ENCODE measurements around the gene HS3ST4. TPM values are rescaled to one million over a fixed set of nuclear protein-coding genes. Genes with fewer than 3 reads are reported as not detected.

HS3ST4 gene
- total RNA-seq = 1.3 TPM
- 0.19 TPM for polyA plus RNA-seq

DNA sequence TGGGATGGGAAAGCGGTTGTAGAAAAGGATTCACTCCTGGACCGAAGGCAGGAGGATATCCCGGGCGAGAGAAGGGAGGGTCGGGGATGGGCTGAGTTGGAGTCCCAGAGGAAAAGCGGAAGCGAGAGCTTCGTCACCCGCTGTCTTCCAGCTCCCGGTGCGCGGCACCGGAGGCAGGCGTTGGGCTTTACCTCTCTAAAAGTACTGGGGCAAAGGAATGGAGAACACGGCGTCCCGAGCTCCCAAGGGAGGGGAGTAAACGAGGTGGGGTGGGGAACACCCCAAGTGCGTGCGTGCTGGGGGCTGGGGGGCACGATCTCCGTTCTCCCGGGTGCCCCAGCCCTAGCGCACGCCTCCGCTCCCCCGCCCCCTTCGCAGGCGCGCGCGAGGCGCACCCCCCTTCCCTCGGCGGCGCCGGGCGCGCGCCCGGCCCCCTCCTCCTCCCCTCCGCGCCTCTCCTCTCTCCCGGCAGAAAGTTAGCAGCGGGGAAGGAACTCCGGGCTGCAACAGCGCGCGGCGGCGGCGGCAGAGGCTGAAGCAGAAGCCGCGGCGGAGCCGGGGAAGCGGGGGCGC lies at the start of gene HS3ST4:
HS3ST4 (plus strand) TSS at position 441 of the 573 bp plus-strand sequence.
- under 1% methylated on average over 56 of the region's 58 CpGs for WGBS
- Histone ChIP-seq H3K4me3 (ENCODE audit: low read depth, low read length) (peak within 1 kb of the TSS; percentile 36), H3K27ac (ENCODE audit: low read depth) (no peak within 1 kb of the TSS), H3K36me3 (ENCODE audit: insufficient read depth) (no peaks in the 10 kb centered on the region), H3K4me1 (ENCODE audit: insufficient read depth) (no peaks in the 10 kb centered on the region)
- no peak for DNase-seq (ENCODE audit: extremely low spot score)

DNA sequence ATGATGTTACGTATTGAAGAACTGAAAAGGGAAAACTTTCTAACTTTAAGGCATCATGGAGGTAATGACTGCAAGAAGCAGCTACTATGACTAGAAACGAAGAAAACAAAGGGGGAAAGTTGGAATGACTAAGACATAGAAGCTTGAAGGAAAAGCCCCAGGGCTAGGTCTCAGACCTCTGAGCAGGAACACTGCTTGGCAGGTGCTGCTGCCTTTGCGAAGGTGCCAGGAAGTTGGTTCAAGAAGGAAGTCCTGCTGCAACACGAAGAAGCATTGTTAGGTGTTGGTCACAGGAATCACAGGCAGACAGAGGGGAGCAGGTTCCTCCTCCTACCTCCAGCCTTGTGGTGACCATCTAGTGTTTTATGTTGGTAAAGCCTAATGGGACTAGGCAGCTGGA lies 48.1 kb upstream of the HS3ST4 start:
- no peak overlapping the region for H3K27ac ChIP-seq (ENCODE audit: low read depth)
- H3K36me3 ChIP-seq (ENCODE audit: insufficient read depth) = no peaks in the 10 kb centered on the region
- H3K4me1 ChIP-seq (ENCODE audit: insufficient read depth) = no peaks in the 10 kb centered on the region
- no peak overlapping the region for H3K4me3 ChIP-seq (ENCODE audit: low read depth, low read length)
- no peak for DNase-seq (ENCODE audit: extremely low spot score)
- WGBS = 73% methylated on average over 4 of the region's 4 CpGs

DNA sequence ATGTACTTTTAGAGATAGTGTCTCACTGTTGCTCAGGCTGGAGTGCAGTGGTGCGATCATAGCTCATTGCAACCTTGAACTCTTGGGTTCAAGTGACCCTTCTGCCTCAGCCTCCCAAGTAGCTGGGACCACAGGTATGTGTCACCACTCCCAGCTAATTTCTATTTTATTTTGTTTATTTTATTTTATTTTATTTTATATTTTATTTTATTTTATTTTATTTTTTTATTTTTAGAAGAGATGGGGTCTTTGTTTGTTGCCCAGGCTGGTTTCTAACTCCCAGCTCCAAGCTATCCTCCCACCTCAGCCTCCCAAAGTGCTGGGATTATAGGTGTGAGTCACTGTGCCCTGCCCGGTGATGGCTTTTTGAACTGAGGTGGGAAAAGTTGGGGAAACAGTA lies 35.1 kb upstream of the HS3ST4 start:
- no peak overlapping the region for H3K27ac ChIP-seq (ENCODE audit: low read depth)
- no peaks in the 10 kb centered on the region for H3K4me1 ChIP-seq (ENCODE audit: insufficient read depth)
- WGBS = 89% methylated on average over 2 of the region's 2 CpGs
- H3K36me3 ChIP-seq (ENCODE audit: insufficient read depth) = no peaks in the 10 kb centered on the region
- no peak for DNase-seq (ENCODE audit: extremely low spot score)
- no peak overlapping the region for H3K4me3 ChIP-seq (ENCODE audit: low read depth, low read length)

DNA sequence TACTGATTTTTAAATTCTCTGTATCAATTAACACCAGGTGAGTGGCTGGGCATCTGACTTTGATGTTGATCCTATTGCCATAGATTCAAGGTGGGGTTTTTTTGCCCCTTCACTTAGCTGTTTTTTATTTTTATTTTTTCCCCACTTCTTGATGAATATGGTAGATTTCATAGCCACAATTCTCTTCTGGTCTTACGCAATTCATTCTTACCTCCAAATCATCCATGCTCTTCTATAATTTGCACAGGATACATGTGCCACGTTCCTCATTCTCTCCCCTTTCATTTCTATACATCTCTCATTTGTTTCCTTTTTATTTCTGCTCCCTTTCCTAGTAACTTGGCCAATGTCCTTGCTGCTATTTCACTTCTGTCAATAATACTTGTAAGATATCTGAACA lies 14.9 kb upstream of the HS3ST4 start:
- DNase-seq (ENCODE audit: extremely low spot score) = no peak
- Histone ChIP-seq H3K4me1 (ENCODE audit: insufficient read depth) (no peaks in the 10 kb centered on the region), H3K27ac (ENCODE audit: low read depth) (no peak overlapping the region), H3K36me3 (ENCODE audit: insufficient read depth) (no peaks in the 10 kb centered on the region), H3K4me3 (ENCODE audit: low read depth, low read length) (no peak overlapping the region)
- WGBS = 63% methylated on average over 2 of the region's 2 CpGs

DNA sequence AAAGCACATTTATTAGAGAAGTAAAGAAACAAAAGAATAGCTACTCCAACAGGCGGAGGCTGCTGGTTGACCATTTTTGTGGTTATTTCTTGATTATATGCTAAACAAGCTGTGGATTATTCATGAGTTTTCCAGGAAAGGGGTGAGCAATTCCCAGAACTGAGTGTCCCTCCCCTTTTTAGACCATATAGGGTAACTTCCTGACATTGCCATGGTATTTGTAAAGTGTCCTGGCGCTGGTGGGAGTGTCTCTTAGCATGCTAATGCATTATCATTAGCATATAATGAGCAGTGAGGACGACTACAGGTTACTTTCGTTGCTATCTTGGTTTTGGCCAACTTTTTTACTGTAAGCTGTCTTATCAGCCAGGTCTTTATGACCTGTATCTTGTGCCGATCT lies 12.2 kb upstream of the HS3ST4 start:
- WGBS = 38% methylated on average over 5 of the region's 5 CpGs
- Histone ChIP-seq H3K4me1 (ENCODE audit: insufficient read depth) (no peaks in the 10 kb centered on the region), H3K36me3 (ENCODE audit: insufficient read depth) (no peaks in the 10 kb centered on the region), H3K4me3 (ENCODE audit: low read depth, low read length) (no peak overlapping the region), H3K27ac (ENCODE audit: low read depth) (no peak overlapping the region)
- DNase-seq (ENCODE audit: extremely low spot score) = no peak

DNA sequence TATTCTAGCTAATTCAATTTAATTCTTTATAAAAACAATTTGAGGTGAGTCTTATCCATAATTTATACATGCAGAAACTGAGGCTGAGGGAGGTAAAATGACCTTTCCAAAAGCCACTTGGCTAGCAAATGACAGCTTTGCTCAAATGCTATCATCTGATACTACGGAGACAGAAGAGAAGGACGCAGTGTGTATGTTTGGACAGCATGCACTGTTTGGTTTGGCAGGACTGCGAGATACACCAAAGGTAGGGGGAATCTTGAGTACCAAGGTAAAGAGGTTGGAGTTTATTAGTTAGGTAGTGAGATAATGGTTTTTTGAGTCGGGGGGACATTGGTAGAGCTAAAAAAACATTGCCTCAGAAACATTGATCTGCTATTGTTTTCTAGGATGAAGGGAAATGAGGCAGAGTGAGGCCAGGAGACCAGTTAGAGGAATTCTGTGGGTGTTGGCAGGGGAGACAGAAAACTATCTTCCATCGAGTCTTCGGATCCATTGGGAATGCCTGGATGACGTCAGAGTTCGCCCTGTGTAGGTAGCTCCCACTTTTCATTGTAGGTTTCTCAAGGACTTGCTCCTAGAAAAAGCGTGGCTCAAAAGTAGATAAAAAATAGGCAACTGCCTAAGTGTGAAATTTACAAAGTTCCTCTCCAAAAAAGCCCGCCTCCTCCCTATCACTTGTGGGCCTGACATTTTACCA lies 2.5 kb upstream of the HS3ST4 start:
- no peaks in the 10 kb centered on the region for H3K4me1 ChIP-seq (ENCODE audit: insufficient read depth)
- DNase-seq (ENCODE audit: extremely low spot score) = no peak
- H3K27ac ChIP-seq (ENCODE audit: low read depth) = no peak overlapping the region
- no peaks in the 10 kb centered on the region for H3K36me3 ChIP-seq (ENCODE audit: insufficient read depth)
- 72% methylated on average over 10 of the region's 10 CpGs for WGBS
- H3K4me3 ChIP-seq (ENCODE audit: low read depth, low read length) = no peak overlapping the region

DNA sequence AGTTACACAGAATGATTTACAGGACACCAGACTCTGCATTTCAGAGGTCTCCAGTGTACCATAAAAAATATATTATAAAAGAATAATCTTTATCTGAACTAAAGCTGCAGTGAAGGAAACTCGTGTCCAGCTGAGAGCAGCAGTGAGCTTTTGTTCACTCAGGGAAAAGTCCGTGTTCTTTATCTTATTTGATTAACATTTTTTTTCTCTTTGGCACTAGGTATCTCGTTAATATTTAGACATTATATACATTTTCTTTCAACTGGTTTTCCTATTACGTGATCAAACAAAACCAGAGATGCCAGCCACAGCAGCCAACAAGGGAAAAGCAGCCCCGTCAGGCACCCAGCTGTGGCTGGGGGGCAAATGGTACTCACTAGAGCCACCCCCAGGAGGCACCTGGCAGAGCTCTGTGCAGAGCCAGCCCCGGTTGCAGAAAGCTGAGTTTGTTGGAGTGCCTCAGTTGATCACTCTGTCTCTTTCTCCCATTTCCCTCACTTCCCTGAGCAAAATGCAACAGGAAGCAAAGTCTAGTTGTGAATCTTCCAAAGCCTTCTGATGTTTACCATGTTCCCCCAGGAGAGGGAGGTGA lies 1.1 kb upstream of the HS3ST4 start:
- Histone ChIP-seq H3K36me3 (ENCODE audit: insufficient read depth) (no peaks in the 10 kb centered on the region), H3K27ac (ENCODE audit: low read depth) (no peak overlapping the region), H3K4me3 (ENCODE audit: low read depth, low read length) (no peak overlapping the region), H3K4me1 (ENCODE audit: insufficient read depth) (no peaks in the 10 kb centered on the region)
- 11% methylated on average over 6 of the region's 6 CpGs for WGBS
- DNase-seq (ENCODE audit: extremely low spot score) = no peak

DNA sequence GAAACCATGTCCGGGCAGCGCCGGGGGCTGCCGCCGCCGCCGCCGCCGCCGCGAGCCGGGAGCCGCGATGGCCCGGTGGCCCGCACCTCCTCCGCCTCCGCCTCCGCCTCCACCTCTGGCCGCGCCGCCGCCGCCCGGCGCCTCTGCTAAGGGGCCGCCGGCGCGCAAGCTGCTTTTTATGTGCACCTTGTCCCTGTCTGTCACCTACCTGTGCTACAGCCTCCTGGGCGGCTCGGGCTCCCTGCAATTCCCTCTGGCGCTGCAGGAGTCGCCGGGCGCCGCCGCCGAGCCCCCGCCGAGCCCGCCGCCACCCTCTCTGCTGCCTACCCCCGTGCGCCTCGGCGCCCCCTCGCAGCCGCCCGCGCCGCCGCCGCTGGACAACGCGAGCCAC lies 587 bp downstream of the HS3ST4 start:
- Histone ChIP-seq H3K27ac (ENCODE audit: low read depth) (no peak overlapping the region), H3K36me3 (ENCODE audit: insufficient read depth) (no peaks in the 10 kb centered on the region), H3K4me3 (ENCODE audit: low read depth, low read length) (peak overlapping the region; percentile 36), H3K4me1 (ENCODE audit: insufficient read depth) (no peaks in the 10 kb centered on the region)
- under 1% methylated on average over 56 of the region's 56 CpGs for WGBS
- no peak for DNase-seq (ENCODE audit: extremely low spot score)

DNA sequence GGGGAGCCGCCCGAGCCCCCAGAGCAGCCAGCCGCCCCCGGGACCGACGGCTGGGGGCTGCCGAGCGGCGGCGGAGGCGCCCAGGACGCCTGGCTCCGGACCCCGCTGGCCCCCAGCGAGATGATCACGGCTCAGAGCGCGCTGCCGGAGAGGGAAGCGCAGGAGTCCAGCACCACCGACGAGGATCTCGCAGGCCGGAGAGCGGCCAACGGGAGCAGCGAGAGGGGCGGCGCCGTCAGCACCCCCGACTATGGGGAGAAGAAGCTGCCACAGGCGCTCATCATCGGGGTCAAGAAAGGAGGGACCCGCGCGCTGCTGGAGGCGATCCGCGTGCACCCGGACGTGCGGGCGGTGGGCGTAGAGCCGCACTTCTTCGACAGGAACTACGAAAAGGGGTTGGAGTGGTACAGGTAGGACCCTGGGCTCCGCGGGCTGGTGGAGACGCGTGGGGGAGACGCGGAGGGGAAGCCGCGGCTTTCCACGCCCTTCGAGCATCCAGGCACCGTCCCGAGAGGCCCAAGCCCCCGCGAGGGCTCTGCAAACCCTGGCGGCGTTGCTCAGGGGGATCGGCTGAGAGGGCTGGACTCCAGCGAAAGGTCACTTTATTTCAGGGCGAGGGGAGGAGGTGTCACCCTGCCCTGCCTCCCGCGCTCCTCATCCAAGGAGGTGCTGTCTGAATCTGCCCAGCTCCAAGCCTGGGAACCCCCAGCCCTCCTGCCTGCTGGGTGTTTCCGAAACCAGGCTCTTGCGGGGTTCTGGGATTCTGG lies 1.2 kb downstream of the HS3ST4 start:
- Histone ChIP-seq H3K27ac (ENCODE audit: low read depth) (no peak overlapping the region), H3K36me3 (ENCODE audit: insufficient read depth) (no peaks in the 10 kb centered on the region), H3K4me1 (ENCODE audit: insufficient read depth) (no peaks in the 10 kb centered on the region), H3K4me3 (ENCODE audit: low read depth, low read length) (peak overlapping the region; percentile 36)
- WGBS = under 1% methylated on average over 70 of the region's 70 CpGs
- no peak for DNase-seq (ENCODE audit: extremely low spot score)

DNA sequence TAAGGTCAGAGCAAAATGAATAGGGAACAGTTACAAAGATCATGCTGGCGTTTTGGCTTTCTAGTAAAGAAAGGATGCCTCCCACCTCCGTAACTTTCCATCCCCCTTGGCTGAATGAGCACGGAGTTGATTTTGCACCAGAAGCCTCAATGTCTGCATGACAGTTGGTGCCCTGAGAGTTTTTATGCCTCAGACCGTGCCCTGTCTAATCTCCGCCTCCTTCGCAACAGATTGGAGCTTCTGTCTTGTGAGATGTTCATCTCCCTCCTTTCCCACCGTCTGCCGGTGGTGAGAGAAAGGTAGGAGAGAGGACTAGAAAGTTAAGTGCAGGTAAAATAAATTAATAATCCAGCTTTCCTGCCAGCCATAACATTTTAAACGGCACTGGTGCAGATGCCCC lies 1.9 kb downstream of the HS3ST4 start:
- 9% methylated on average over 9 of the region's 9 CpGs for WGBS
- Histone ChIP-seq H3K4me1 (ENCODE audit: insufficient read depth) (no peaks in the 10 kb centered on the region), H3K27ac (ENCODE audit: low read depth) (no peak overlapping the region), H3K36me3 (ENCODE audit: insufficient read depth) (no peaks in the 10 kb centered on the region), H3K4me3 (ENCODE audit: low read depth, low read length) (no peak overlapping the region)
- DNase-seq (ENCODE audit: extremely low spot score) = no peak

DNA sequence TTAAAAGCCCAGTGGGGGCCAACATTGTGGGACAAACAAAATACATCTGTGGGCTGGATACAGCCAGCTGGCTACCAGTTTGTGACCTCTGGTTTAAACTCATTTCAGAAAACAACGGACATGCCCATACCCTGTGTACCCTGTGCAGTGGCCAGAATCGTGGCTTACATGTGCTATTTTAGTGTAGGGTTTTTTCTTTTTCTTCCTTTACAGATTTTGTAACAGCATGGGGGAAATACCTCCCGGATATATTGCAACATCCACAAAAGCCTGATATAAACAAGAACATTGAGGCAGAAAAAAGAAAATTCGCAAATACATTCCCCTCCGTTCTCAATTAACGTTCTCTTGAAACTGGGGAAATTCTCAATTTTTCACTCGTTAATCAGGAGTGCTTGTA lies 7.3 kb downstream of the HS3ST4 start:
- no peak for DNase-seq (ENCODE audit: extremely low spot score)
- 68% methylated on average over 7 of the region's 7 CpGs for WGBS
- Histone ChIP-seq H3K36me3 (ENCODE audit: insufficient read depth) (no peaks in the 10 kb centered on the region), H3K4me1 (ENCODE audit: insufficient read depth) (no peaks in the 10 kb centered on the region), H3K27ac (ENCODE audit: low read depth) (no peak overlapping the region), H3K4me3 (ENCODE audit: low read depth, low read length) (no peak overlapping the region)

DNA sequence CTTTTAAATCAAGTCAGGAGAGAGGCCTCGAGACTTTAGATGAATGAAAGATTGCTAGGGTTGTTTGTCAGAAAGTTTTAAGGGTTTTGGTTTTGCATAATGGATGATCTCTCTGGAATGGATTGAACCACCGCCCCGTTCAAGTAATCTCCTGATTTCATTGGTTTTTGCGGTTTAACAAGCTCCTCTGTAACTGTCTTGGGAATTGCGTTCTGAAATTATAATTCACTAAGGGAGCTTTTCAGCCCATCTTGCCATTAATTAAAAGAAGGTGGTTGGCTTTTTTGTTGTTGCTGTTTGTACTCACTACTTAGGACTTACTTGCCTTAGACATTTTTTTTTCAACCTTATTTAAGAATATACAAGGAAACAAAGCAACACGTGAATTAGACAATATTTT lies 8.8 kb downstream of the HS3ST4 start:
- Histone ChIP-seq H3K4me3 (ENCODE audit: low read depth, low read length) (no peak overlapping the region), H3K27ac (ENCODE audit: low read depth) (no peak overlapping the region), H3K4me1 (ENCODE audit: insufficient read depth) (no peaks in the 10 kb centered on the region), H3K36me3 (ENCODE audit: insufficient read depth) (no peaks in the 10 kb centered on the region)
- no peak for DNase-seq (ENCODE audit: extremely low spot score)
- 65% methylated on average over 6 of the region's 6 CpGs for WGBS

DNA sequence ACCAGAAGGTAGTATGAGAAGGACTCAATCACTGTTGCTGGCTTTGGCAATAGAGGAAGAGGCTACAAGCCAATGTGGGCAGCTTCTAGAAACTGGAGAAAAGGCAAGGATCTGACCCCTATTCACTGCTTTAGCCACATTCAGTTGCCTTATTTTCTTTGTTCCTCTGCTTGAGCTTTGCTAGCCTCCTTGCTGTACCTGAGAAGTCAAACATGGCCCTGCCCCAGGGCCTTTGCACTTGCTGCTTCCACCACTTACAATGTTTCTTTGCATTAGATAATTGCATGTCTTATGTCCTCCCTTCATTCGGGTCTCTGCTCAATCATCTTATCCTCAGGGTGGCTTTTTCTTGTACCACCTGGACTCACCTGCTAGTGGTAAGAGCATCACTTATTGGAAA lies 15.8 kb downstream of the HS3ST4 start:
- Histone ChIP-seq H3K36me3 (ENCODE audit: insufficient read depth) (no peaks in the 10 kb centered on the region), H3K27ac (ENCODE audit: low read depth) (no peak overlapping the region), H3K4me3 (ENCODE audit: low read depth, low read length) (no peak overlapping the region), H3K4me1 (ENCODE audit: insufficient read depth) (no peaks in the 10 kb centered on the region)
- no peak for DNase-seq (ENCODE audit: extremely low spot score)
- 86% methylated on average over 1 of the region's 1 CpG for WGBS

Data from urinary bladder (tissue), 4 donors.